HEK293 (cell line): ENCODE results near the gene HNRNPL.

Experiments
- CTCF ChIA-PET: fragments of 350-600 bp; formaldehyde crosslinking; extraction: SDS; loops from one replicate; lab custom pipeline; 2021; ENCODE audit warnings: antibody characterized with exemption; lab: Yijun Ruan, JAX
- POLR2A ChIA-PET: fragments of 300-600 bp; formaldehyde crosslinking; extraction: SDS; loops from one replicate; lab custom pipeline; 2020; ENCODE audit warnings: antibody characterized with exemption, inconsistent platforms; lab: Yijun Ruan, JAX
- H3K27ac ChIP-seq: fragments of 200-500 bp; sonication (Bioruptor generic); 2 replicates; pipeline ENCODE4 v1.5.1; 2014; ENCODE audit warnings: low read depth, low read length, control low read depth, inconsistent platforms; ENCODE audit errors: extremely low read depth
- H3K36me3 ChIP-seq, 2 experiments: fragments of 200-500 bp in 1 of 2; sonication (Bioruptor generic) in 1 of 2; 1 replicate in 1 of 2; 2 replicates in 1 of 2; pipeline ENCODE4 v1.5.1; 2014 to 2017; ENCODE audit warnings: inconsistent platforms in 2 of 2, low read length in 2 of 2; ENCODE audit not compliant: control insufficient read depth in 2 of 2, insufficient read depth in 1 of 2
- H3K4me1 ChIP-seq: fragments of 200-500 bp; sonication (Bioruptor generic); 2 replicates; pipeline ENCODE4 v1.5.1; 2014; ENCODE audit warnings: mild to moderate bottlenecking, low read length, inconsistent platforms; ENCODE audit not compliant: control insufficient read depth, insufficient read depth
- H3K4me3 ChIP-seq: 2 replicates; pipeline ENCODE4 v1.5.1; 2011; ENCODE audit warnings: low read depth, mild to moderate bottlenecking, control low read depth, low read length, moderate library complexity
- H3K9me3 ChIP-seq: fragments of 200-500 bp; sonication (Bioruptor generic); 2 replicates; pipeline ENCODE4 v1.5.1; 2014; ENCODE audit warnings: low read depth, low read length, inconsistent platforms; ENCODE audit not compliant: control insufficient read depth, insufficient read depth
- GFI1B ChIP-seq: fragments of 450-650 bp; formaldehyde crosslinking; IDR thresholded peaks from 2 replicates; pipeline ENCODE4 v1.5.1; 2016; ENCODE audit warnings: missing biosample characterization, missing genetic modification characterization
- GLIS1 ChIP-seq: fragments of 450-650 bp; formaldehyde crosslinking; IDR thresholded peaks from 2 replicates; pipeline ENCODE4 v1.5.1; 2016; ENCODE audit warnings: missing biosample characterization, missing genetic modification characterization
- GLIS2 ChIP-seq: fragments of 450-650 bp; formaldehyde crosslinking; IDR thresholded peaks from 2 replicates; pipeline ENCODE4 v1.5.1; 2016; ENCODE audit warnings: missing biosample characterization, missing genetic modification characterization
- HIC1 ChIP-seq: fragments of 450-650 bp; formaldehyde crosslinking; IDR thresholded peaks from 2 replicates; pipeline ENCODE4 v1.5.1; 2016; ENCODE audit warnings: missing biosample characterization, missing genetic modification characterization
- KLF16 ChIP-seq: fragments of 450-650 bp; formaldehyde crosslinking; IDR thresholded peaks from 2 replicates; pipeline ENCODE4 v1.5.1; 2017; ENCODE audit warnings: missing biosample characterization, missing genetic modification characterization
- MYNN ChIP-seq: fragments of 450-650 bp; formaldehyde crosslinking; IDR thresholded peaks from 2 replicates; pipeline ENCODE4 v1.5.1; 2016; ENCODE audit warnings: missing biosample characterization, missing genetic modification characterization, borderline replicate concordance
- MZF1 ChIP-seq: fragments of 450-650 bp; formaldehyde crosslinking; IDR thresholded peaks from 2 replicates; pipeline ENCODE4 v1.5.1; 2017; ENCODE audit warnings: missing biosample characterization, missing genetic modification characterization, borderline replicate concordance
- OSR2 ChIP-seq: fragments of 450-650 bp; formaldehyde crosslinking; IDR thresholded peaks from 2 replicates; pipeline ENCODE4 v1.5.1; 2016; ENCODE audit warnings: missing biosample characterization, missing genetic modification characterization
- RBAK ChIP-seq: fragments of 450-650 bp; formaldehyde crosslinking; IDR thresholded peaks from 2 replicates; pipeline ENCODE4 v1.5.1; 2016; ENCODE audit warnings: missing biosample characterization, missing genetic modification characterization
- SCRT2 ChIP-seq: fragments of 450-650 bp; formaldehyde crosslinking; IDR thresholded peaks from 2 replicates; pipeline ENCODE4 v1.5.1; 2016; ENCODE audit warnings: missing biosample characterization, missing genetic modification characterization
- SP7 ChIP-seq: fragments of 450-650 bp; formaldehyde crosslinking; IDR thresholded peaks from 2 replicates; pipeline ENCODE4 v1.5.1; 2016; ENCODE audit warnings: missing biosample characterization, missing genetic modification characterization
- ZBTB17 ChIP-seq: fragments of 450-650 bp; formaldehyde crosslinking; IDR thresholded peaks from 2 replicates; pipeline ENCODE4 v1.5.1; 2016; ENCODE audit warnings: missing biosample characterization, missing genetic modification characterization
- ZBTB48 ChIP-seq: fragments of 450-650 bp; formaldehyde crosslinking; IDR thresholded peaks from 2 replicates; pipeline ENCODE4 v1.5.1; 2016; ENCODE audit warnings: missing biosample characterization, missing genetic modification characterization
- ZFP3 ChIP-seq: fragments of 450-650 bp; formaldehyde crosslinking; IDR thresholded peaks from 2 replicates; pipeline ENCODE4 v1.5.1; 2016; ENCODE audit warnings: low read depth, missing biosample characterization, missing genetic modification characterization
- ZFP37 ChIP-seq: fragments of 450-650 bp; formaldehyde crosslinking; IDR thresholded peaks from 2 replicates; pipeline ENCODE4 v1.5.1; 2016; ENCODE audit warnings: missing biosample characterization, missing genetic modification characterization
- ZIC2 ChIP-seq: fragments of 450-650 bp; formaldehyde crosslinking; IDR thresholded peaks from 2 replicates; pipeline ENCODE4 v1.5.1; 2016; ENCODE audit warnings: missing biosample characterization, missing genetic modification characterization
- ZNF114 ChIP-seq: fragments of 450-650 bp; formaldehyde crosslinking; IDR thresholded peaks from 2 replicates; pipeline ENCODE4 v1.5.0; 2017; ENCODE audit warnings: missing biosample characterization, missing genetic modification characterization
- ZNF169 ChIP-seq: fragments of 450-650 bp; formaldehyde crosslinking; IDR thresholded peaks from 2 replicates; pipeline ENCODE4 v1.5.1; 2016; ENCODE audit warnings: missing biosample characterization, missing genetic modification characterization
- ZNF2 ChIP-seq: fragments of 450-650 bp; formaldehyde crosslinking; IDR thresholded peaks from 2 replicates; pipeline ENCODE4 v1.5.1; 2016; ENCODE audit warnings: missing biosample characterization, missing genetic modification characterization
- ZNF202 ChIP-seq: fragments of 450-650 bp; formaldehyde crosslinking; IDR thresholded peaks from 2 replicates; pipeline ENCODE4 v1.5.1; 2016; ENCODE audit warnings: missing biosample characterization, missing genetic modification characterization, borderline replicate concordance
- ZNF223 ChIP-seq: fragments of 450-650 bp; formaldehyde crosslinking; IDR thresholded peaks from 2 replicates; pipeline ENCODE4 v1.5.1; 2016; ENCODE audit warnings: missing biosample characterization, missing genetic modification characterization
- ZNF335 ChIP-seq: fragments of 450-650 bp; formaldehyde crosslinking; conservative IDR thresholded peaks from 2 replicates; pipeline ENCODE4 v1.5.1; 2016; ENCODE audit warnings: missing biosample characterization, missing genetic modification characterization
- ZNF366 ChIP-seq: fragments of 450-650 bp; formaldehyde crosslinking; conservative IDR thresholded peaks from 2 replicates; pipeline ENCODE4 v1.5.1; 2016; ENCODE audit warnings: missing biosample characterization, missing genetic modification characterization
- ZNF391 ChIP-seq: fragments of 450-650 bp; formaldehyde crosslinking; IDR thresholded peaks from 2 replicates; pipeline ENCODE4 v1.5.1; 2016; ENCODE audit warnings: low read depth, missing biosample characterization, missing genetic modification characterization, borderline replicate concordance
- ZNF423 ChIP-seq: fragments of 450-650 bp; formaldehyde crosslinking; IDR thresholded peaks from 2 replicates; pipeline ENCODE4 v1.5.1; 2016; ENCODE audit warnings: missing biosample characterization, missing genetic modification characterization
- ZNF426 ChIP-seq: fragments of 450-650 bp; formaldehyde crosslinking; IDR thresholded peaks from 2 replicates; pipeline ENCODE4 v1.5.1; 2017; ENCODE audit warnings: missing biosample characterization, missing genetic modification characterization, mild to moderate bottlenecking, inconsistent platforms, moderate library complexity
- ZNF449 ChIP-seq: fragments of 450-650 bp; formaldehyde crosslinking; IDR thresholded peaks from 2 replicates; pipeline ENCODE4 v1.5.1; 2017; ENCODE audit warnings: missing biosample characterization, mild to moderate bottlenecking, missing genetic modification characterization, moderate library complexity
- ZNF571 ChIP-seq: fragments of 450-650 bp; formaldehyde crosslinking; IDR thresholded peaks from 2 replicates; pipeline ENCODE4 v1.5.0; 2017; ENCODE audit warnings: missing biosample characterization, missing genetic modification characterization
- ZNF621 ChIP-seq: fragments of 450-650 bp; formaldehyde crosslinking; IDR thresholded peaks from 2 replicates; pipeline ENCODE4 v1.5.1; 2017; ENCODE audit warnings: missing biosample characterization, missing genetic modification characterization
- ZNF639 ChIP-seq: fragments of 450-650 bp; formaldehyde crosslinking; IDR thresholded peaks from 2 replicates; pipeline ENCODE4 v1.5.1; 2016; ENCODE audit warnings: missing biosample characterization, missing genetic modification characterization
- ZNF701 ChIP-seq: fragments of 450-650 bp; formaldehyde crosslinking; IDR thresholded peaks from 2 replicates; pipeline ENCODE4 v1.5.1; 2016; ENCODE audit warnings: missing biosample characterization, missing genetic modification characterization
- ZNF707 ChIP-seq: fragments of 450-650 bp; formaldehyde crosslinking; IDR thresholded peaks from 2 replicates; pipeline ENCODE4 v1.5.1; 2016; ENCODE audit warnings: missing biosample characterization, missing genetic modification characterization
- ZNF791 ChIP-seq: fragments of 450-650 bp; formaldehyde crosslinking; IDR thresholded peaks from 2 replicates; pipeline ENCODE4 v1.5.1; 2016; ENCODE audit warnings: missing biosample characterization, missing genetic modification characterization
- ZXDB ChIP-seq: fragments of 450-650 bp; formaldehyde crosslinking; IDR thresholded peaks from 2 replicates; pipeline ENCODE4 v1.5.1; 2016; ENCODE audit warnings: missing biosample characterization, missing genetic modification characterization

HNRNPL gene

DNA sequence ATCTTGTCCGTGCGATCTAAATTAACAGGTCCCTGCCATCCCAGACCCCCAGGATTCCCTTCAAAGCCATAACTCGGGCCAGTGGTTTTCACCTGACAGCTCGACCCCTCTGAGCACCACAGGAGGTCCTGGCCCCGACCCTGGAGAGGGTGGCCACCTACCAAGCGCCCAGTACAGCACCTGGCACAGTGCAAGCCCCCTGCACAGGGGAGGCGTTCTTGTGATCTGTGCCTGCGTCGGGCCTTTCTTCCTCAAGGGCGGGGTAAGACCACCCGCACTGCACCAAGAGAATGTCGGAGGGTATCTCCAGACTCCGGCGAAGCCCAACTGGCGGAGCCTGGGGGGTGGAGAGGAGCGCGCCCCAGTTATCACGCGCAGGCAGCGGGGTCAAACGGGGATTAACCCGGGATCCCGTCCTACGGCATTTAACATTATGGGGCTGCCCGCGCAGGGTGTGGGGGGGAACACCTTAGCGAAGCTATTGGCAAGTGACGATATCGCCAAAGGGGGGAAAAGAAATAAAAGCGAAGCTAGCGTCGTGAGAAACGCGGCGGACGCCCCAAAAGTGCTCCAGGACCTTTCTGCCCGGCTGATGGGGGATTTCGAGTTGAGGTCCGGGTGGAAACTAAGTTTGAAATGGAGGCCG is 1.3 kb upstream of the HNRNPL start:
- Histone ChIP-seq H3K4me1 (peaks cover 32% of the 10 kb centered on the region), H3K9me3 (no peaks in the 10 kb centered on the region), H3K27ac (peak overlapping the region; percentile 96), H3K4me3 (peak overlapping the region; percentile 60), H3K36me3 (peaks cover 28 to 30% of the 10 kb centered on the region in 2 experiments)
- ChIA-PET CTCF (interaction anchor here (0.6 to 4.1 kb wide), 7 partner anchors 20 to 1905 kb away, joined by 3 to 33 read pairs (median 4); partner anchors contain the start of genes ECH1, MRPS12 and SARS2), POLR2A (interaction anchor here (0.6 to 2.3 kb wide), 17 partner anchors 9 to 585 kb away, joined by 3 to 15 read pairs (median 3); partner anchors contain the start of genes ECH1, EIF3K, GGN and MRPS12)
- TF ChIP-seq SCRT2 = peak; percentile 56
- peak; percentile 14; the same call in 1 of the 2 replicates for TF ChIP-seq RBAK (tag by site-specific recombination)
- 0 out of 2 replicates have a peak, but pooled peaks have one; percentile 13 for TF ChIP-seq GFI1B (tag by site-specific recombination)
- TF ChIP-seq GLIS2 (tag by site-specific recombination) = peak; percentile 98
- TF ChIP-seq MYNN (tag by site-specific recombination) = no peak
- TF ChIP-seq GLIS1 (tag by site-specific recombination) = peak; percentile 100
- peak; percentile 98 for TF ChIP-seq ZNF335 (tag by site-specific recombination)
- no peak for TF ChIP-seq ZNF791 (tag by site-specific recombination)
- TF ChIP-seq ZNF366 (tag by site-specific recombination) = peak; percentile 78; the same call in 1 of the 2 replicates
- TF ChIP-seq ZNF707 (tag by site-specific recombination) = no peak
- peak; percentile 70; the same call in 1 of the 2 replicates for TF ChIP-seq ZFP37
- TF ChIP-seq ZNF114 (tag by site-specific recombination) = no peak
- TF ChIP-seq ZIC2 = peak; percentile 97
- TF ChIP-seq ZNF223 (tag by site-specific recombination) = 0 out of 2 replicates have a peak, but pooled peaks have one; percentile 40
- TF ChIP-seq ZNF571 (tag by site-specific recombination) = no peak
- no peak for TF ChIP-seq ZNF202 (tag by site-specific recombination)
- TF ChIP-seq ZNF639 (tag by site-specific recombination) = no peak
- no peak for TF ChIP-seq ZNF2 (tag by site-specific recombination)
- TF ChIP-seq MZF1 = peak; percentile 20; the same call in 1 of the 2 replicates
- TF ChIP-seq ZXDB (tag by site-specific recombination) = no peak
- TF ChIP-seq KLF16 = no peak
- peak; percentile 10; the same call in 1 of the 2 replicates for TF ChIP-seq SP7 (tag by site-specific recombination)
- no peak for TF ChIP-seq ZNF621
- TF ChIP-seq ZNF449 (tag by site-specific recombination) = peak; percentile 94
- peak; percentile 96 for TF ChIP-seq HIC1
- peak; percentile 65 for TF ChIP-seq ZNF391 (tag by site-specific recombination)
- peak; percentile 90 for TF ChIP-seq ZNF423 (tag by site-specific recombination)
- TF ChIP-seq ZBTB48 (tag by site-specific recombination) = peak; percentile 1; the same call in 1 of the 2 replicates
- 0 out of 2 replicates have a peak, but pooled peaks have one; percentile 12 for TF ChIP-seq ZNF701 (tag by site-specific recombination)
- TF ChIP-seq ZBTB17 (tag by site-specific recombination) = peak; percentile 7
- TF ChIP-seq OSR2 (tag by site-specific recombination) = peak; percentile 50; the same call in 1 of the 2 replicates
- TF ChIP-seq ZNF426 (tag by site-specific recombination) = no peak
- 0 out of 2 replicates have a peak, but pooled peaks have one; percentile 13 for TF ChIP-seq ZNF169 (tag by site-specific recombination)
- no peak for TF ChIP-seq ZFP3 (tag by site-specific recombination)
